ENCODE results near the gene TMEM50A. TPM values are rescaled to one million over a fixed set of nuclear protein-coding genes. Genes with fewer than 3 reads are reported as not detected.
"Not testable (repeated sequence)": the region's sequence is repeated elsewhere in the genome, so short reads cannot be mapped to it uniquely, and the experiment has no call there.

Gene TMEM50A
- total RNA-seq, 4 donors from 2014 or later, result 44.7 to 90.3 (median 65.8) TPM

DNA sequence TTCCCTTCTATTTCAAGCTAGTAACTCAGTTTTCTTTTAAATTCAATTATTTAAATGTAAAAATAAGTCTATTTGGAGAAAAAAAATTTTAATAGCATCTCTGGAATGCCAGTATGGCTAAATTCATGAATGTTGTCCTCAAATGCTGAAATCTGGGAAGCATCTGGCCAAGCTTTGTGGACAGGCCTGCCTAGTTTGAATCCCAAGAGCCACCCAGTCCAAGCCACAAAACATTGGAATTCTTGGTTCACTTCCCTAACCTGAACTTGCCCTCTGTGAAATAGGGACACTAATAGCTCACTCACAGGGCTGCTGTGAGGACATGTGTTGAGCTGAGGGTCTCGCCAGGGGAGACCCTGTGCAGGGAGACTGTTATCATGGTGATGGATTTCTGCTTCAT lies 28.6 kb upstream of the TMEM50A start:
- H3K27me3 ChIP-seq; DNase-seq; H3K27ac ChIP-seq; H3K4me1 ChIP-seq; intact Hi-C loops (cut with DNase I); H3K9me3 ChIP-seq; H3K4me3 ChIP-seq: not testable (repeated sequence)
- 83% methylated on average over 1 of the region's 1 CpG; no CpG with 5 or more reads in 1 of the 2 donors for WGBS, 2 donors
- peaks cover 0 to 27% (median 0%) of the 10 kb centered on the region in 3 donors for H3K36me3 ChIP-seq

DNA sequence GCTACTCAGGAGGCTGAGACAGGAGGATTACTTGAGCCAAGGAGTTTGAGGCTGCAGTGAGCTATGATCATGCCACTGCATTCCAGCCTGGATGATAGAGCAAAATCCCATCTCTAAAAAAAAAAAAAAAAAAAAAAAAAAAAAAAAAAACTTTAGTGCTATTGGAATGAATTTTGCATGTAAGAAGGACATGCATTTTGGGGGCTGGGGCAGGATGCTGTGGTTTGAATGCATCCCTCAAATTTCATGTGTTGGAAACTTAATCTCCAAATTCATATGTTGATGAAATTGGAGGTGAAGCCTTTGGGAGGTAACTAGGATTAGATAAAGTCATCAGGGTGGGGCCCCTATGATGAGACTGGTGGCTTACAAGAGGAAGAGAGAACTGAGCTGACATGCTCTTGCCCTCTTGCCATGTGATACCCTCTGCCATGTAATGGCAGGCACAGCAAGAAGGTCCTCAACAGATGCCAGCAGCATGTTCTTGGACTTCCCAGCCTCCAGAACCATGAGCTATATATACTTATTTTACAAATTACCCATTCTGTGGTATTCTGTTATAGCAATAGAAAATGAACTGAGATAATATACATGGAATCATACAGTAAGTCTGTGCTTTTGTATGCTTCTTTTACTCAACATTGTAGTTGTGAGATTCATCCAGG lies 25.2 kb upstream of the TMEM50A start:
- peaks cover 0 to 22% (median 0%) of the 10 kb centered on the region in 3 donors for H3K36me3 ChIP-seq
- H3K27me3 ChIP-seq; H3K9me3 ChIP-seq; intact Hi-C loops (cut with DNase I); DNase-seq; H3K4me3 ChIP-seq; H3K27ac ChIP-seq; H3K4me1 ChIP-seq: not testable (repeated sequence)

DNA sequence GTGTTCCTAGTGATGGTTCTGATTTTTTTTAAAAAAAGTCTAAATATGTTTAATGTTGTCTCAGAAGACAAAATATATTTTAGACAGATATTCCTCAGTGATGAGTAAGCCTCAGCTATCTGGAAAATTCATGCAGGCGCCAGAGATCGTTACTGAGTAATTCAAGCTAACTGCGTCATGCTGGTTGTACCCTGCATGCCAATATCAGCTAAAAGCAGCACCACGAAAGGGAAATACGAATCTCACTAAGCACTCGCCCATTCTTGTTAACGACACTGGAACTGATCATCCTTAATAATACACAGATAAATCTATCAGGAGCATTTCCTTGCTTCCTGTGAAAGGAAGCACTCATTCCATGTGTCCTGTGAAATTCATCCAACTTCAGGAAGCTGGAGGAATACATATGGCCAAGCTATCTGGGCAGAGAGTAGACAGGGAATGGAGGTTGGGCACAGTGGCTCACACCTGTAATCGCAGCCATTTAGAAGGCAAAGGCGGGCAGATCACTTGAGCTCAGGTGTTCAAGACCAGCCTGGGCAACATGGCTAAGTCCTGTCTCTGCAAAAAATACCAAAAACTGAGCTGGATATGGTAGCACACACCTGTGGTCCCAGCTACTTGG lies 17.7 kb upstream of the TMEM50A start:
- H3K27me3 ChIP-seq; H3K9me3 ChIP-seq; H3K4me1 ChIP-seq; intact Hi-C loops (cut with DNase I); H3K4me3 ChIP-seq; DNase-seq: not testable (repeated sequence)
- Histone ChIP-seq H3K27ac (peak overlapping the region in 1 of 4 donors; percentile 39), H3K36me3 (peaks cover 0 to 13% (median 0%) of the 10 kb centered on the region in 3 donors)
- 78 to 95% methylated on average over 9 of the region's 9 CpGs for WGBS, 2 donors

DNA sequence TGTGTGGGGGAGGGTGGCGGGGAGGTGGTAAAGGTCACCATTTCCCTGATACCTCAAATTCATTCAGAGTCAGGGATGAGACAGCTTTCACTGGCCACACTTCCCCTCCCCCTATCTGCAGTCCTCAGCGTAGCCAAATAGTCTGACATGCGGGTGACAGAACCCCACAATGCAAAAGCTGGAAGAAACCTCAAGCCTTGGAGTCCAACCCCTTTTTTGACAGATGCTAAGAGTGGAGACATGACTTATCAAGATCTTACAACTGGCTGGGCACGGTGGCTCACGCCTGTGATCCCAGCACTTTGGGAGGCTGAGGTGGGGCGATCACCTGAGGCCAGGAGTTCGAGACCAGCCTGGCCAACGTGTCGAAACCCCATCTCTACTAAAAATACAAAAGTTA lies 16.0 kb upstream of the TMEM50A start:
- H3K4me1 ChIP-seq; H3K27me3 ChIP-seq; intact Hi-C loops (cut with DNase I); DNase-seq; H3K9me3 ChIP-seq; H3K4me3 ChIP-seq; H3K27ac ChIP-seq: not testable (repeated sequence)
- peaks cover 0 to 13% (median 0%) of the 10 kb centered on the region in 3 donors for H3K36me3 ChIP-seq
- WGBS, 2 donors, result 74% methylated on average over 4 of the region's 9 CpGs; no CpG with 5 or more reads in 1 of the 2 donors

DNA sequence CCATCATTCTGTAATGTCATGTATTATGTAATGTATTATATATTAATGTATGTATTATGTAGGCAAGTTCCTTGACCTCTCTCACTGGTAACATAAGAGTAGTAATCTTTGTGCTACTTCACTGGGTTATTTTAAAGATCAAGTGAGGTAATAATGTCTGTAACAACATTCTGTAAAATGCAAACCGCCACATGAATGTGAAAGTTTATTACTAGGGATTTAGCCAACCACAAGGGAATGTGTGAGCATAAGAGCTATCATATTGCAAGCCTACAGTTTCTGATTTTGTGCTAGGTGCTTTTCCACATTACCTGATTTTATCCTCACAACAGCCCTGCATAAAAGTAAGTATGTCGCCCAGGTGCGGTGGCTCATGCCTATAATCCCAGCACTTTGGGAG lies 13.7 kb upstream of the TMEM50A start:
- DNase-seq; intact Hi-C loops (cut with DNase I); H3K36me3 ChIP-seq; H3K9me3 ChIP-seq; H3K27ac ChIP-seq; H3K4me3 ChIP-seq; H3K4me1 ChIP-seq; H3K27me3 ChIP-seq: not testable (repeated sequence)
- WGBS, 2 donors, result 100% methylated on average over 3 of the region's 3 CpGs; no CpG with 5 or more reads in 1 of the 2 donors

DNA sequence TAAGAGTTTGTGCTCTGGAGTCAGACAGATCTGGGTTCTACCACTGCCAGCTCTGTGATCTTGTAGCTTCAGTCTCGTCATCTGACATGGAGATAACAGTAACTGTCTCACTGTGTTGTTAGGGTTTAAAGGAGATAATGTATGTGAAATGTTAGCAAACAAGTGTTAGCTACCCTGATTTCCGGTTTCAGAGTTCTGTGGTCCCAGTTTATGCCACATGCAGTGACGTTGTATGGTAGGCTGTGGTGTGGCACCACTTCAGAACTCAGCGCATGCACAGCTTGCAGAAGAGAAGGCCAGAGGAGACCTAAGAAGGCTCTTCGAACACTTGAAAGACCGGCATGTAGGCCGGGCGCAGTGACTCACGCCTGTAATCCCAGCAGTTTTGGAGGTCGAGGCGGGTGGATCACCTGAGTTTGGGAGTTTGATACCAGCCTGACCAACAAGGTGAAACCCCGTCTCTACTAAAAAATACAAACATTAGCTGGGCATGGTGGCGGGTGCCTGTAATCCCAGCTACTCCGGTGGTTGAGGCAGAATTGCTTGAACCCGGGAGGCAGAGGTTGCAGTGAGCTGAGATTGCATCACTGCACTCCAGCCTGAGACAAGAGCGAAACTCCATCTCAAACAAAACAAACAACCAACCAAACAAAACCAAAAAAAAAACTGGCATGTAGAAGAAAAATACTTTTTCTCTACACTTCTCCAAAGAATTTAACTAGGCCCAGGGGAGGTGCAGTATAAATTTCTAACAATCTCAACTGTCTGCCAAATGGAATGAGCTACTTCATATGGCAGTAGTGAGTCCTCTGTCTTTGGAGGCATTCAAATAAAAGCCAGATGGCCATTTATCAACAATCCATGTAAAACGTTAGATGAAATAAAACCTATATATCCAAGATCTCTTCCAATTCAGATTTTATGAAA lies 10.0 kb upstream of the TMEM50A start:
- WGBS, 2 donors, result no CpG with 5 or more reads among the region's 17 CpGs
- DNase-seq; H3K36me3 ChIP-seq; H3K9me3 ChIP-seq; H3K4me3 ChIP-seq; H3K27me3 ChIP-seq; intact Hi-C loops (cut with DNase I); H3K27ac ChIP-seq: not testable (repeated sequence)
- peaks cover 0 to 24% (median 0%) of the 10 kb centered on the region in 3 donors for H3K4me1 ChIP-seq

DNA sequence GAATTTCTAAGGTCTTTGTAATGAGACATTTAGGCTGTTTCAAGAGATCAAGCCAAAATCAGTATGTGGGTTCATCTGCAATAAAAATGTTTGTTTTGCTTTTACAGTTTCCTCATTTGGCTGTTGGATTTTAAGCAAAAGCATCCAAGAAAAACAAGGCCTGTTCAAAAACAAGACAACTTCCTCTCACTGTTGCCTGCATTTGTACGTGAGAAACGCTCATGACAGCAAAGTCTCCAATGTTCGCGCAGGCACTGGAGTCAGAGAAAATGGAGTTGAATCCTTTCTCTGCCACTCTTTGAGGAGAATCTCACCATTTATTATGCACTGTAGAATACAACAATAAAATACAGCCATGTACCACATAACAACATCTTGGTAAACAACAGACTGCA lies 9.3 kb upstream of the TMEM50A start:
- H3K9me3 ChIP-seq; H3K36me3 ChIP-seq; H3K27me3 ChIP-seq; H3K4me3 ChIP-seq; intact Hi-C loops (cut with DNase I); DNase-seq; H3K27ac ChIP-seq: not testable (repeated sequence)
- H3K4me1 ChIP-seq, result peaks cover 0 to 24% (median 0%) of the 10 kb centered on the region in 3 donors
- 76% methylated on average over 4 of the region's 4 CpGs; no CpG with 5 or more reads in 1 of the 2 donors for WGBS, 2 donors

DNA sequence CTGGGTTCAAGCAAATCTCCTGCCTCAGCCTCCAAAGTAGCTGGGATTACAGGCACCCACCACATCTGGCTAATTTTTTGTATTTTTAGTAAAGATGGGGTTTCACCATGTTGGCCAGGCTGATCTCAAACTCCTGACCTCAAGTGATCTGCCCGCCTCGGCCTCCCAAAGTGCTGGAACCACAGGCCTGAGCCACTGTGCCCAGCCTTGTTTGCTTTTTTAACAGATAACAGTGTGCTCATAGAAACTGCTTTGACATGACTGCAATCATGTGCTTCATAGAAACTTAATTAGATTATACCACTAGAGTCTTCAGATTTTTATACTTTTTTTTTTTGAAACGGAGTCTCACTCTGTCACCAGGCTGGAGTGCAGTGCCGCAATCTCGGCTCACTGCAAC lies 8.8 kb upstream of the TMEM50A start:
- intact Hi-C loops (cut with DNase I), result not testable (repeated sequence)
- WGBS, 2 donors, result 84 to 95% methylated on average over 3 to 5 of the region's 5 CpGs
- peak overlapping the region in 1 of 4 donors; percentile 52 for H3K27ac ChIP-seq

DNA sequence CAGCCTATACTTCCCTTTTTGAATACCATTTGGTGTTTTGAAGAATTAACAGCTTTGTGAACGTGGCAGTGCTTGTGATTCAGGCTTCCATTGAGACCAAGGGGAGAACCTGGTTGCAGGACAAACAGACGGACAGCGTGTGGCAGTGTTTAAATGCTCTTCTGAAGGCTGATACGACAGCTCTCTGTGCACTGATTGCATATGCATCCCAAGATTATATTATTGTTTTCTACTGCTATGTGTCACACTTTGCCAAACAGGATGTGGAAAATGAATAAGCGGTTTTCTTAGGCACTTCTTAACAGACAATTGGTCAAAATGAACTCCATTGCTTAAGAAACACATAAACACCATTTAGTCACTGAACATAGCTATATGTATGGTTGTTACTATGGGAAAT lies 8.2 kb upstream of the TMEM50A start:
- DNase-seq; H3K27me3 ChIP-seq; H3K9me3 ChIP-seq; H3K4me3 ChIP-seq; intact Hi-C loops (cut with DNase I); H3K36me3 ChIP-seq: not testable (repeated sequence)
- Histone ChIP-seq H3K27ac (peak overlapping the region in 1 of 4 donors; percentile 29), H3K4me1 (peaks cover 0 to 29% (median 0%) of the 10 kb centered on the region in 3 donors)
- TF ChIP-seq, protein P1, sequence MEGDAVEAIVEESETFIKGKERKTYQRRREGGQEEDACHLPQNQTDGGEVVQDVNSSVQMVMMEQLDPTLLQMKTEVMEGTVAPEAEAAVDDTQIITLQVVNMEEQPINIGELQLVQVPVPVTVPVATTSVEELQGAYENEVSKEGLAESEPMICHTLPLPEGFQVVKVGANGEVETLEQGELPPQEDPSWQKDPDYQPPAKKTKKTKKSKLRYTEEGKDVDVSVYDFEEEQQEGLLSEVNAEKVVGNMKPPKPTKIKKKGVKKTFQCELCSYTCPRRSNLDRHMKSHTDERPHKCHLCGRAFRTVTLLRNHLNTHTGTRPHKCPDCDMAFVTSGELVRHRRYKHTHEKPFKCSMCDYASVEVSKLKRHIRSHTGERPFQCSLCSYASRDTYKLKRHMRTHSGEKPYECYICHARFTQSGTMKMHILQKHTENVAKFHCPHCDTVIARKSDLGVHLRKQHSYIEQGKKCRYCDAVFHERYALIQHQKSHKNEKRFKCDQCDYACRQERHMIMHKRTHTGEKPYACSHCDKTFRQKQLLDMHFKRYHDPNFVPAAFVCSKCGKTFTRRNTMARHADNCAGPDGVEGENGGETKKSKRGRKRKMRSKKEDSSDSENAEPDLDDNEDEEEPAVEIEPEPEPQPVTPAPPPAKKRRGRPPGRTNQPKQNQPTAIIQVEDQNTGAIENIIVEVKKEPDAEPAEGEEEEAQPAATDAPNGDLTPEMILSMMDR (IDR thresholded peaks at IDR 0.05), result peak in 1 of 6 experiments; percentile 15
- 19 to 39% methylated on average over 2 to 5 of the region's 5 CpGs for WGBS, 2 donors

More for the DNA sequence above, 8.8 kb upstream of the TMEM50A start:
- H3K9me3 ChIP-seq, DNase-seq, H3K36me3 ChIP-seq, H3K27me3 ChIP-seq, H3K4me3 ChIP-seq: not testable (repeated sequence)
- peaks cover 0 to 25% (median 0%) of the 10 kb centered on the region in 3 donors for H3K4me1 ChIP-seq

DNA sequence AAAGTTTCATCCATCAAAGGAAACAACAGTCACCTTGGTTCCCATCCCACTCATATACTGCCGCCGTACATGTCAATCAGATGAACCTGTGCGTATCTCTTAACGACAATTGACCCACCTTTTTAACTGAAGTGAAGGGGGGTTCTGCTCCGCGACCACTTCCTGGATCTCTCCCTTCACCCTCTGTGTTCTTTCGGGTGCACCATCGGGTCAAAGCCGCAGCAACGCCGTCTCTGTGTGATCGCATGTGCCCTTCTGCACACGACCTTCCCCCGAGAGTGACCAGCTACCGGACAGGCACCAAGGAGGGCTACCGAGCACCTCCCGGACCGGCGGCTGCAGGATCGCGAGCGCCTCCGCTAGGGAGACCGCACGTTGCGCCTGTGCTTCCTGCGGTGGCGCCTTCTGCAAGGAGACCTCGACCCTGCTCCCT lies 1.2 kb upstream of the TMEM50A start:
- H3K27me3 ChIP-seq; H3K36me3 ChIP-seq; H3K9me3 ChIP-seq; intact Hi-C loops (cut with DNase I); DNase-seq: not testable (repeated sequence)
- WGBS, 2 donors, result 0% methylated on average over 6 to 10 of the region's 29 CpGs
- peak overlapping the region; percentile 67 to 98 (median 86) for H3K4me3 ChIP-seq
- H3K4me1 ChIP-seq, result peaks cover 7 to 43% (median 21%) of the 10 kb centered on the region in 3 donors
- H3K27ac ChIP-seq, result peak overlapping the region in 2 of 4 donors; percentile 8 to 52

DNA sequence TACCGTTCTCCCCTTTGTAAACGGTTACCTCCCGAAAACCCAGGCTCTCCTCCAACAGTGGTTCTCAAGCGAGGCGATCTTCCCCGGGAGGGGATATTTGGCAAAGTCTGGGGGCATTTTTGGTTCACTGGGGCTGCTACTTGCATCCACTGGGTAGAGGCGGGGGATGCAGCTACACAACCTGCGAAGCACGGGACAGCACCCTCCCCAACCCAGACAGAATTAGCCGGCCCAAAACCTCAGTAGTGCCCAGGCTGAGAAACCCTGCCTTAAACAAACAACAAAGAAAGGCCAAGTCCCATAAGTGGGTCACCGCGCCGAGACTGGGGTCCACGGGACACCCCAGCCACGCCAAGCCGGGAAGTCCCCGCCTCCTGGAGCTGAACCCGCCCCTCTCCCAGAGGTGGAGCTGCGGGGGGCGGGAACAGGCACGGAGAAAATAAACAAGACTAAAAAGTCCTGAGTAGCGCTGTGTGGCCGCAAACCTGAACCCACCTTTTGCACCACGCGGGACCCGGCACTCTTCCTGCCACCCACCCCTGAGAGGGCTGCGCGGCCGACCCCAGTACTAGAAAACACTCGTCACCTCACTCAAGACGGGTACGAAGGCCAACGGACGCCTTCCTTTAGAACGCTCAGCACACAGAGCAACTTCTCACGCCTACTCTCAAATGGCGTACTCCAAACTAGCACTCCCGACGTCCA lies 499 bp upstream of the TMEM50A start:
- H3K27me3 ChIP-seq; H3K9me3 ChIP-seq; H3K36me3 ChIP-seq; intact Hi-C loops (cut with DNase I); DNase-seq: not testable (repeated sequence)
- WGBS, 2 donors, result 4% methylated on average over 9 of the region's 39 CpGs; no CpG with 5 or more reads in 1 of the 2 donors
- H3K4me3 ChIP-seq, result peak overlapping the region; percentile 71 to 98 (median 86)
- H3K4me1 ChIP-seq, result peaks cover 7 to 46% (median 21%) of the 10 kb centered on the region in 3 donors
- H3K27ac ChIP-seq, result peak overlapping the region; percentile 92 to 99 (median 98)

All from esophagus squamous epithelium (tissue), 5 donors.